CD4-positive, alpha-beta T cell (primary cell): ENCODE data around the gene GGPS1. TPM values are rescaled to one million over a fixed set of nuclear protein-coding genes. Genes with fewer than 3 reads are reported as not detected.

Experiments used
- ATAC-seq: fragments of 200-7000 bp; cut with Tn5 transposase; one replicate; pipeline ENCODE4 v1.10.0; 2022; ENCODE audit warnings: mild to moderate bottlenecking; ENCODE audit not compliant: poor library complexity
- CTCF ChIA-PET: fragments of 350-600 bp; sonication (Branson Sonifier 250); formaldehyde crosslinking; loops from one replicate; lab custom pipeline; 2021; ENCODE audit warnings: antibody characterized with exemption, inconsistent platforms; lab: Charles Lee
- POLR2A ChIA-PET: fragments of 350-600 bp; sonication (Branson Sonifier 250); formaldehyde crosslinking; loops from one replicate; lab custom pipeline; 2021; ENCODE audit warnings: antibody characterized with exemption, inconsistent platforms; lab: Charles Lee
- DNase-seq, 14 experiments: peaks; one replicate each; pipeline ENCODE4 v3.0.0-alpha.2; 2013 to 2020; ENCODE audit warnings: mixed read lengths in 2 of 14
- H3K27ac ChIP-seq, 2 donors: one replicate each; pipeline versions ENCODE4 v1.5.1 to v1.7.0; 2013; ENCODE audit warnings: low read length in 2 of 2, low read depth in 1 of 2, mild to moderate bottlenecking in 1 of 2
- H3K27me3 ChIP-seq, 2 experiments: 1 replicate in 1 of 2; 2 replicates in 1 of 2; pipeline versions ENCODE4 v1.6.1 to v1.7.0; 2013; ENCODE audit warnings: low read length in 2 of 2, control low read depth in 1 of 2, mild to moderate bottlenecking in 1 of 2, moderate library complexity in 1 of 2; ENCODE audit not compliant: insufficient read depth in 2 of 2, control insufficient read depth in 1 of 2
- H3K36me3 ChIP-seq: one replicate; pipeline ENCODE4 v1.6.1; 2013; ENCODE audit warnings: low read length, control low read depth; ENCODE audit not compliant: insufficient read depth
- H3K4me1 ChIP-seq: one replicate; pipeline ENCODE4 v1.6.1; 2013; ENCODE audit warnings: low read length, control low read depth; ENCODE audit not compliant: insufficient read depth
- H3K4me3 ChIP-seq: one replicate; pipeline ENCODE4 v1.5.1; 2013; ENCODE audit warnings: mild to moderate bottlenecking, low read length, moderate library complexity
- H3K9me3 ChIP-seq, 2 experiments: 1 replicate in 1 of 2; 2 replicates in 1 of 2; pipeline versions ENCODE4 v1.6.1 to v1.7.0; 2013; ENCODE audit warnings: low read length in 2 of 2, mild to moderate bottlenecking in 2 of 2, control low read depth in 1 of 2, moderate library complexity in 1 of 2; ENCODE audit not compliant: control insufficient read depth in 1 of 2, insufficient read depth in 1 of 2
- H3K27ac Mint-ChIP-seq: one replicate; pipeline ENCODE4 v1.8.0; 2020; ENCODE audit warnings: mixed read lengths
- H3K27me3 Mint-ChIP-seq: one replicate; pipeline ENCODE4 v1.8.0; 2021; ENCODE audit warnings: mixed read lengths
- H3K36me3 Mint-ChIP-seq: one replicate; pipeline ENCODE4 v1.8.0; 2021; ENCODE audit warnings: low read depth, mixed read lengths
- H3K4me1 Mint-ChIP-seq: one replicate; pipeline ENCODE4 v1.8.0; 2021; ENCODE audit warnings: low read depth, mixed read lengths
- H3K4me3 Mint-ChIP-seq: one replicate; pipeline ENCODE4 v1.8.0; 2020; ENCODE audit warnings: mild to moderate bottlenecking, mixed read lengths
- H3K9me3 Mint-ChIP-seq: one replicate; pipeline ENCODE4 v1.8.0; 2020; ENCODE audit warnings: mixed read lengths
- CTCF ChIP-seq: fragments of 200-600 bp; IDR thresholded peaks from one replicate; pipeline ENCODE4 v1.8.0; 2022; ENCODE audit warnings: antibody characterized with exemption, mild to moderate bottlenecking
- intact Hi-C, 2 experiments: fragments of 100-400 bp; cut with DNase I in 1 of 2; cut with micrococcal nuclease in 1 of 2; formaldehyde crosslinking; loops; one replicate each; pipeline versions ENCODE4 v1.15.1 to v1.9.0; 2023 to 2025; cut with DNase I, micrococcal nuclease
- total RNA-seq, 174 experiments: library from RNA in 2 of 174; stranded (reverse) in 2 of 174; gene quantifications; one replicate each; pipeline ENCODE4 v1.2.3 and lab custom pipeline; 2021 to 2026

GGPS1 gene
- total RNA-seq, 2 experiments from 2014 or later, result 20.6 to 20.9 TPM

GRCh38 chr1:235315735-235316134 lies 12.6 kb upstream of the GGPS1 start:
- DNase-seq (no peak), ATAC-seq (no peak)
- H3K4me3 Mint-ChIP-seq, result peak overlapping the region; percentile 32
- Histone ChIP-seq H3K4me1 (peaks cover 55% of the 10 kb centered on the region), H3K36me3 (peaks cover 21% of the 10 kb centered on the region), H3K9me3 (no peaks in the 10 kb centered on the region), H3K27ac (no peak overlapping the region), H3K27me3 (no peaks in the 10 kb centered on the region), H3K4me3 (no peak overlapping the region)
- ChIA-PET CTCF (interaction anchor here (1.0 to 2.9 kb wide), 2 partner anchors 57 to 63 kb away, joined by 3 to 9 read pairs; no protein-coding TSS in a partner anchor), POLR2A (no interaction called here)
- no peaks in the 10 kb centered on the region for H3K9me3 Mint-ChIP-seq
- H3K27me3 Mint-ChIP-seq, result no peaks in the 10 kb centered on the region
- TF ChIP-seq CTCF, result no peak
- H3K4me1 Mint-ChIP-seq, result peaks cover 79% of the 10 kb centered on the region
- peaks cover 41% of the 10 kb centered on the region for H3K36me3 Mint-ChIP-seq
- intact Hi-C loops, result no loop called here
- H3K27ac Mint-ChIP-seq, result peak overlapping the region; percentile 10

GRCh38 chr1:235317168-235317567 lies 11.2 kb upstream of the GGPS1 start:
- H3K27ac ChIP-seq, result no peak overlapping the region
- TF ChIP-seq CTCF, result no peak
- POLR2A ChIA-PET, result interaction anchor here (0.6 kb wide), 1 partner anchor 9 kb away, joined by 3 read pairs; no protein-coding TSS in a partner anchor
- intact Hi-C loops, result no loop called here
- H3K36me3 Mint-ChIP-seq, result peaks cover 49% of the 10 kb centered on the region
- CTCF ChIA-PET, result interaction anchor here (1.1 to 1.5 kb wide), 2 partner anchors 9 to 48 kb away, joined by 3 read pairs; no protein-coding TSS in a partner anchor
- H3K27me3 Mint-ChIP-seq, result no peaks in the 10 kb centered on the region
- H3K9me3 ChIP-seq, result no peaks in the 10 kb centered on the region
- no peaks in the 10 kb centered on the region for H3K27me3 ChIP-seq
- no peak overlapping the region for H3K4me3 ChIP-seq
- peaks cover 82% of the 10 kb centered on the region for H3K4me1 Mint-ChIP-seq
- peaks cover 22% of the 10 kb centered on the region for H3K36me3 ChIP-seq
- peaks cover 51% of the 10 kb centered on the region for H3K4me1 ChIP-seq
- no peaks in the 10 kb centered on the region for H3K9me3 Mint-ChIP-seq
- no peak for DNase-seq
- H3K27ac Mint-ChIP-seq, result peak overlapping the region; percentile 37
- ATAC-seq, result no peak
- peak overlapping the region; percentile 53 for H3K4me3 Mint-ChIP-seq

GRCh38 chr1:235319255-235319654 lies 9.1 kb upstream of the GGPS1 start:
- Mint-ChIP-seq H3K4me3 (no peak overlapping the region), H3K4me1 (peaks cover 73% of the 10 kb centered on the region), H3K36me3 (peaks cover 47% of the 10 kb centered on the region), H3K27me3 (no peaks in the 10 kb centered on the region), H3K9me3 (no peaks in the 10 kb centered on the region), H3K27ac (peak overlapping the region; percentile 33)
- no peak overlapping the region for H3K27ac ChIP-seq
- DNase-seq (no peak), ATAC-seq (no peak)
- no peaks in the 10 kb centered on the region for H3K27me3 ChIP-seq
- ChIA-PET POLR2A (interaction anchor here (0.9 kb wide), 1 partner anchor 12 kb away, joined by 3 read pairs; no protein-coding TSS in a partner anchor), CTCF (interaction anchor here (1.1 kb wide), 1 partner anchor 9 kb away, joined by 3 read pairs; the partner anchor contains the start of genes ARID4B and GGPS1)
- H3K4me3 ChIP-seq, result no peak overlapping the region
- H3K4me1 ChIP-seq, result peaks cover 60% of the 10 kb centered on the region
- intact Hi-C loops, result no loop called here
- TF ChIP-seq CTCF, result no peak
- peaks cover 27% of the 10 kb centered on the region for H3K36me3 ChIP-seq
- H3K9me3 ChIP-seq, result no peaks in the 10 kb centered on the region
